Endometrial microvascular endothelial cells (primary cell): ENCODE data around the gene FSCN2. TPM values are rescaled to one million over a fixed set of nuclear protein-coding genes. Genes with fewer than 3 reads are reported as not detected.

Experiments
- in situ Hi-C: cut with HindIII; loops from 2 replicates; pipeline ENCODE4 v1.10.0; 2017; ENCODE audit warnings: low sequenced_read_pairs, low pct_unique_long_range_greater_than_20kb; ENCODE audit errors: inconsistent ontology term
- total RNA-seq: library from RNA; depleted of rRNA; stranded (reverse); fragments of >200 nt; gene quantifications from one replicate; pipeline ENCODE4 v1.2.3, GENCODE V29; 2015; ENCODE audit errors: inconsistent ontology term

Gene FSCN2
- not detected for total RNA-seq

GRCh38 chr17:81527591-81528383, at the start of gene FSCN2:
FSCN2 (plus strand) TSS chr17:81528377; CDS start chr17:81528532, 155 bp downstream.
- in situ Hi-C loops, result no loop called here

GRCh38 chr17:81479175-81480071, 48.8 kb upstream of the FSCN2 start:
- in situ Hi-C loops, result no loop called here

GRCh38 chr17:81480140-81481072, 47.8 kb upstream of the FSCN2 start:
- in situ Hi-C loops, result no loop called here

- in situ Hi-C loops, result no loop called here
Observed at GRCh38 chr17:81481073-81481799, 46.9 kb upstream of the FSCN2 start.

- in situ Hi-C loops, result no loop called here
Observed at GRCh38 chr17:81481815-81482505, 46.2 kb upstream of the FSCN2 start.

- in situ Hi-C loops, result no loop called here
Observed at GRCh38 chr17:81482673-81483072, 45.5 kb upstream of the FSCN2 start.

- in situ Hi-C loops, result no loop called here
Observed at GRCh38 chr17:81483085-81483861, 44.9 kb upstream of the FSCN2 start.

- in situ Hi-C loops, result no loop called here
Observed at GRCh38 chr17:81483862-81484194, 44.3 kb upstream of the FSCN2 start.

DNA sequence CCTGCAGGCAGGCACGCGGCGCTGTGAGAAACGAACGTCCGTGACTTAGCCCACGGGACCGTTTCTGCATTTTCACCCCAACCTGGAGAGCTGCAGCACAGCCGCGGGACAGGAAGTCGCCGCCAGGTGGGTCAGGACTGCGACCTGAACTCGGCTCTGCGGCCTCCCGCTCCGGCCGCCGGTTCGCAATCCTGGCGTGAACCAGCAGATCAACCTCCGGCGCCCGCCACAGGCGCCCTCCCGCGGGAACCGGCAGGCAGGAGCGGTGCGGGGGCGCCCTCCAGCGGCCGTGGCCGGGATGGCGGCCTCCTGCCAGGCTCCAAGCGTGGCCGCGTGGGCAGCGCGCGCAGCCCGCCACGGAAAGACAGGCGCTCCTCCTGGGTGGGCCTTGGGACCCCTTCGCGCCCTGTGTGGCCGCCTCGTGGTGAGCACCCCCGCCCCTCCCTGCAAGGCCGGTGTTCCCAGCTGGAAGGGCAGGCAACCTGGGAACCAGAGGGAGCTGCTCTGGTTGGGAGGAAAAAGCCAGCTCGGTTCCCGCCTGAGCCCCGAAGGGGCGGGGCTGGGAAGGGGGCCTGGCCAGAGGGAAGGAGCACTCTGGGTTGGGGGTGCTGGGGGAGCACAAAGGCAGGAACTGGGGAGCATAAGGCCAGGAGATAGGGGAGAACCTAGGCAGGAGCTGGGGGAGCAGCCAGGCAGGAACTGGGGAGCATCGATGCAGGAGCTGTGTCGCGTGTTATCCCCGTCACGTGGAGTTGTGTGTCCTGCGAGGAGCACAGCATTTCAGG, 43.8 kb upstream of the FSCN2 start:
- in situ Hi-C loops, result no loop called here

- in situ Hi-C loops, result no loop called here
Observed at GRCh38 chr17:81486199-81486810, 41.9 kb upstream of the FSCN2 start.

DNA sequence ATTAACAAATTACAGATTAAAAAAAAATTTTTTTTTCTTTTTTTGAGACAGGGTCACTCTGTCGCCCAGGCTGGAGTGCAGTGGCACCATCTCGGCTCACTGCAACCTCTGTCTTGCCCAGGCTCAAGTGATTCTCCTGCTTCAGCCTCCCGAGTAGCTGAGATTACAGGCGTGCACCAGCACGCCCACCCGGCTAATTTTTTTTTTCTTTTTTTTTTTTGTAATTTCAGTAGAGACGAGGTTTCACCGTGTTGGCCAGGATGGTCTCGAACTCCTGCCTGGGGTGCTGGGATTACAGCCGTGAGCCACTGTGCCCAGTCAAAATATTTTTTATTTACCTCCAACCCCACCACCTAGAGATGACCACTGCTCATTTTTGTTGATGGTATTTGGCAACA, 41.1 kb upstream of the FSCN2 start:
- in situ Hi-C loops, result no loop called here

DNA sequence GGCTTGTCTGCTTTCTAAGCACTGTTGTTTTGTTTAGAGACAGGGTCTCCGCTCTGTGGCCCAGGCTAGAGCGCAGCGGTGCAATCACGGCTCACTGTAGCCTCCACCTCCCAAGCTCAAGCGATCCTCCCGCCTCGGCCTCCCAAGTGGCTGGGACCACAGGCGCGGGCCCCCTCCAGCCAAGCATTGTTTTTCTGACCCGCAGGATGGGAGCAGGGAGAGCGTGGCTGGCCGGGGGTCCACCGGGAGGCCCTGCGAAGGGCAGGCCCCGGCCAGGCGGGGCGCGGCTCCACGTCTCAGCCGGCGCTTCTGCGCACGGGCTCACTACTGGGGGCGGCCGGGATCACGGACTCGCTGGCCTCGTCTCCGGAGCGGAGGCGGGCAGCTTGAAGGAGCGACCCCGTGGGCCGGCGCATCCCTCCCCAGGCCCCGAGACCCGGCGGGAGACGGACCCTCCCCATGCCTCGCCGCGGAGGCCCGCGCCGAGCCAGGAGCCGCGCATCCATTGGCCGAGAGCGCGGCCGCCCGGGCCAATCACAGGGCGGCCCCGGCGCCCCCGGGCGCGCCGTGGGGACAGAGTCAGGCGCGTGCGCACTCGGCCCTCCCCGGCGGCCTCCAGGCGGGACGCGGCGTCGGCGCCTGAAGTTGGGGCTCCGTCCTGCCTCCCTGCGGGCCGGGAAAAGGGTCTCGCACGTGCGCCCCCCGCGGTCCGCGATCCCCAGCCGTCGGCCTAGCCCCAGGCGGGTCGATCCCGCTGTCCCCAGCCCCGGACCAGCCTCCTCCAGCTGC, 40.5 kb upstream of the FSCN2 start:
- in situ Hi-C loops, result no loop called here

DNA sequence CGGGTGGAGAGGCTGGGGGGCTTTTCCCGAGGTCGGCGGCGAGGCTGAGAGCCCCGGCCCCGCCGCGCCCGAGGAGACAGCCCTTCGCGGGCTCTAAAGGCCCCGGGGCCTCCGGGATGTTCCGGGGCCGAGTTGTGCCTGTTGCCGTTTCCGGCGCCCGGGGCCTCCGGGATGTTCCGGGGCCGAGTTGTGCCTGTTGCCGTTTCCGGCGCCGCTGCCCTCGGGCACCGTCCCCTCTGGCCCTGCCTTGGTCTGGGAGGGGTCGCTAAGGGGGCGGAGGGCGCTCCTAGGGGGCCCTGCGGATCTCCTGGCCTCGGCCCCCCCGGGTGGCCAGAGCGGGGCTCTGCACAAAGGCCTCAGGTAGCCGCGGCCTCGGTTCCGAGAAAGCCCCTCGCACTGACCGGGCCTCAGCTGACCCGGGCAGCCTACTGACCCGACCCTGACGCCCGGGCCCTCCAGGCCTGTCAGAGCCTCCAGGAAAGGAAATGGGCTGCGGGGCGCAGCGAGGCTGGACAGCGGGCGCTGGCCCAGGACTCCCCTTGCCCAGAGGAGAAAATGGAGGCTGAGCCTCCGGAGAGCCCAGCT, 39.8 kb upstream of the FSCN2 start:
- in situ Hi-C loops, result no loop called here

- in situ Hi-C loops, result no loop called here
Observed at GRCh38 chr17:81489012-81489997, 38.9 kb upstream of the FSCN2 start.
